Esophagus squamous epithelium (tissue), 4 donors: Measurements from ENCODE around the gene PLAC1.

ENCODE experiments used
- POLR2A ChIP-seq, 4 donors: fragments of 450-650 bp; IDR thresholded peaks; one replicate each; pipeline ENCODE4 v1.6.1; 2017; ENCODE audit warnings: antibody characterized with exemption in 4 of 4, mild to moderate bottlenecking in 4 of 4, moderate library complexity in 3 of 4
- TF ChIP-seq, protein P1 (sequence below), 6 experiments: fragments of 450-650 bp in 4 of 6; fragments of 200-600 bp in 2 of 6; sonication (generic) in 2 of 6; IDR thresholded peaks; one replicate each; pipeline ENCODE4 v1.5.1; 2016 to 2019; ENCODE audit warnings: antibody characterized with exemption in 6 of 6, mild to moderate bottlenecking in 4 of 6, moderate library complexity in 4 of 6

DNA sequence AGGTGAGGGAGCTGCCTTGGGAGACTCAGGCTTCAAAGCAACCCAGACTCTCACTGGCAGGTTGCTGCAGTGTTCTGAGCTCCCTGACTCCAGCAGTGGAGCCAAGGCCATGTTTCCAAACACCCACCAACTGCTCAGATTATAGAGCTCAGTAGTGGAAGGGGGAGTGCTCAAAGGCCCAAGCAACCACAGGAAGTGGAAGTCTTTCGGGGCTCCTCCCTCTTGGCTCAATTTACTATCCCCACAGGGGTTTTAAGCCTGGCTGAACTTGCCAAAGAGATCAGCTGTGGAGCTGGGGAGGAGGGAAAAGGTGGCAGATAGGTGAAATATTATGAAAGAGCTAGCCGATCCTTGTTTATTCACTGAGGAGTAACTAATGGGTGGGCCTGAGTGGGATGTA lies 115.8 kb downstream of the PLAC1 start:
- TF ChIP-seq, protein P1, sequence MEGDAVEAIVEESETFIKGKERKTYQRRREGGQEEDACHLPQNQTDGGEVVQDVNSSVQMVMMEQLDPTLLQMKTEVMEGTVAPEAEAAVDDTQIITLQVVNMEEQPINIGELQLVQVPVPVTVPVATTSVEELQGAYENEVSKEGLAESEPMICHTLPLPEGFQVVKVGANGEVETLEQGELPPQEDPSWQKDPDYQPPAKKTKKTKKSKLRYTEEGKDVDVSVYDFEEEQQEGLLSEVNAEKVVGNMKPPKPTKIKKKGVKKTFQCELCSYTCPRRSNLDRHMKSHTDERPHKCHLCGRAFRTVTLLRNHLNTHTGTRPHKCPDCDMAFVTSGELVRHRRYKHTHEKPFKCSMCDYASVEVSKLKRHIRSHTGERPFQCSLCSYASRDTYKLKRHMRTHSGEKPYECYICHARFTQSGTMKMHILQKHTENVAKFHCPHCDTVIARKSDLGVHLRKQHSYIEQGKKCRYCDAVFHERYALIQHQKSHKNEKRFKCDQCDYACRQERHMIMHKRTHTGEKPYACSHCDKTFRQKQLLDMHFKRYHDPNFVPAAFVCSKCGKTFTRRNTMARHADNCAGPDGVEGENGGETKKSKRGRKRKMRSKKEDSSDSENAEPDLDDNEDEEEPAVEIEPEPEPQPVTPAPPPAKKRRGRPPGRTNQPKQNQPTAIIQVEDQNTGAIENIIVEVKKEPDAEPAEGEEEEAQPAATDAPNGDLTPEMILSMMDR (IDR thresholded peaks at IDR 0.05), result no peak
- TF ChIP-seq POLR2A (IDR thresholded peaks at IDR 0.05), result no peak
